GM12873 (cell line): ENCODE measurements around the gene HEPACAM.

Source experiments
- TF ChIP-seq, protein P1 (sequence below): IDR thresholded peaks from 2 replicates; pipeline ENCODE4 v1.5.1; 2012; ENCODE audit warnings: low read depth, mild to moderate bottlenecking, moderate library complexity, low read length, control low read depth; ENCODE audit not compliant: insufficient read depth; ENCODE audit errors: missing control alignments

The HEPACAM gene, protein sequence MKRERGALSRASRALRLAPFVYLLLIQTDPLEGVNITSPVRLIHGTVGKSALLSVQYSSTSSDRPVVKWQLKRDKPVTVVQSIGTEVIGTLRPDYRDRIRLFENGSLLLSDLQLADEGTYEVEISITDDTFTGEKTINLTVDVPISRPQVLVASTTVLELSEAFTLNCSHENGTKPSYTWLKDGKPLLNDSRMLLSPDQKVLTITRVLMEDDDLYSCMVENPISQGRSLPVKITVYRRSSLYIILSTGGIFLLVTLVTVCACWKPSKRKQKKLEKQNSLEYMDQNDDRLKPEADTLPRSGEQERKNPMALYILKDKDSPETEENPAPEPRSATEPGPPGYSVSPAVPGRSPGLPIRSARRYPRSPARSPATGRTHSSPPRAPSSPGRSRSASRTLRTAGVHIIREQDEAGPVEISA

DNA sequence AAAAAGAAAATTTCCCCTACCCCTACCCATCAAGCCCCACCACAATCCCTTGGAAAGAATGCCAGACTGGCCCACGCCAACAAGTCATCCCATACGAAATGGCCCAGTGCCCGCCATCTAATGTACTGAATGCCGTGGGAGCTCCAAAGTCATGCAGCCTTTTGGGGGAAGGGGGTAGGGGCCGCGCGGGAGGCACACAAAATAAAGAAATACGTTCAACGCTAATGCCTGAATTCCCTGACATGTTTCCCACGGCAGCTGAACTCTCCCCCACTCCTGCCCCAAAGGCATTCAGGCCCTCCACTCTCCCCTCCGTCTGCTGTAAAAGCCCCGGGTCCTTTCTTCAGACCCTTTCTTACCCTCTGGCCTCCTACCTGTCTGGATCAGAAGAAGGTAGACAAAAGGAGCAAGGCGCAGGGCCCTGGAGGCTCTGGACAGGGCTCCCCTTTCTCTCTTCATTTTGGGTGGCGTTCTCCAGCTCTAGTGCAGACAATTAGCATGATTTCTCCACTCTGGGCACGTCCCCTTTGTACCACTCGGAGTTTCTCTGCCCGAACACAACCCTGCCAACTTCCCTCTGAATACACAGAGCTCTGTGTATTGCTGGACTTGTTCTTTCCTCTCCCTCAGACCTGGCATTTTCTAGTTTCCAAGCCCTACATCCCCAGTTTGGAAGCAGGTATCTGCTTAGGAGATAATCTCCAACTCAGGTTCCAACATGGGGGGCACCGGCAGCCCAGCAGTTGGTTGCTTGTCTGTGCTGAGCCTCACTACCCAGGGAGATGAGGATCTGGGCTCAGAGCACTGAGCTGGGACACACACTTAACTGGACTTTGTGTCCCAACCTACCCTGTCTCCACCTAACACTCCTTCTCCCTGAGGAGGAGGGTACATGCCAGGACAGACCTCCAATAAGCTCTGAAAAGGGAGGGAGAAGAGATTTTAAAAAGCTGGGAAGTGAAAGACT lies at the start of gene HEPACAM:
Gene HEPACAM, minus strand, starts transcription at position 500 of the 967 bp plus-strand sequence. Its CDS starts 41 bp downstream, at position 459.
- TF ChIP-seq, protein P1, sequence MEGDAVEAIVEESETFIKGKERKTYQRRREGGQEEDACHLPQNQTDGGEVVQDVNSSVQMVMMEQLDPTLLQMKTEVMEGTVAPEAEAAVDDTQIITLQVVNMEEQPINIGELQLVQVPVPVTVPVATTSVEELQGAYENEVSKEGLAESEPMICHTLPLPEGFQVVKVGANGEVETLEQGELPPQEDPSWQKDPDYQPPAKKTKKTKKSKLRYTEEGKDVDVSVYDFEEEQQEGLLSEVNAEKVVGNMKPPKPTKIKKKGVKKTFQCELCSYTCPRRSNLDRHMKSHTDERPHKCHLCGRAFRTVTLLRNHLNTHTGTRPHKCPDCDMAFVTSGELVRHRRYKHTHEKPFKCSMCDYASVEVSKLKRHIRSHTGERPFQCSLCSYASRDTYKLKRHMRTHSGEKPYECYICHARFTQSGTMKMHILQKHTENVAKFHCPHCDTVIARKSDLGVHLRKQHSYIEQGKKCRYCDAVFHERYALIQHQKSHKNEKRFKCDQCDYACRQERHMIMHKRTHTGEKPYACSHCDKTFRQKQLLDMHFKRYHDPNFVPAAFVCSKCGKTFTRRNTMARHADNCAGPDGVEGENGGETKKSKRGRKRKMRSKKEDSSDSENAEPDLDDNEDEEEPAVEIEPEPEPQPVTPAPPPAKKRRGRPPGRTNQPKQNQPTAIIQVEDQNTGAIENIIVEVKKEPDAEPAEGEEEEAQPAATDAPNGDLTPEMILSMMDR = no peak

DNA sequence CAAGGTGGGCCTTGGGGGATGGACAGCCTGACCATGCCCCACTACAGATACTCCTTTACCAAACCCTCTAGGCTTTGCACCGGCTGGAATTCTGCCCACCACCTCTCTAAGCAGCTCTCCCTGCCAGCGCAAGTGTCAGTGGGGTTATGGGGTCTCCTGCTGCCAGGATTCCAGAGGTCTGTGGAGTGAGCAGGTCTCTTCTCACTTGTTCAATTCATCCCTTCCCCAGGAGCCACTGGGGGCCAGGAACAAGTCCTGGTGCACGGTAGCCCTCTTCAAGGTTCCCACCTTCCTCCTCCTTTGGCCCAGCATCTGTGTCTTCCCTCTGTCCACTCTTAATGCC lies 48.6 kb upstream of the HEPACAM start:
- TF ChIP-seq, protein P1 = no peak

DNA sequence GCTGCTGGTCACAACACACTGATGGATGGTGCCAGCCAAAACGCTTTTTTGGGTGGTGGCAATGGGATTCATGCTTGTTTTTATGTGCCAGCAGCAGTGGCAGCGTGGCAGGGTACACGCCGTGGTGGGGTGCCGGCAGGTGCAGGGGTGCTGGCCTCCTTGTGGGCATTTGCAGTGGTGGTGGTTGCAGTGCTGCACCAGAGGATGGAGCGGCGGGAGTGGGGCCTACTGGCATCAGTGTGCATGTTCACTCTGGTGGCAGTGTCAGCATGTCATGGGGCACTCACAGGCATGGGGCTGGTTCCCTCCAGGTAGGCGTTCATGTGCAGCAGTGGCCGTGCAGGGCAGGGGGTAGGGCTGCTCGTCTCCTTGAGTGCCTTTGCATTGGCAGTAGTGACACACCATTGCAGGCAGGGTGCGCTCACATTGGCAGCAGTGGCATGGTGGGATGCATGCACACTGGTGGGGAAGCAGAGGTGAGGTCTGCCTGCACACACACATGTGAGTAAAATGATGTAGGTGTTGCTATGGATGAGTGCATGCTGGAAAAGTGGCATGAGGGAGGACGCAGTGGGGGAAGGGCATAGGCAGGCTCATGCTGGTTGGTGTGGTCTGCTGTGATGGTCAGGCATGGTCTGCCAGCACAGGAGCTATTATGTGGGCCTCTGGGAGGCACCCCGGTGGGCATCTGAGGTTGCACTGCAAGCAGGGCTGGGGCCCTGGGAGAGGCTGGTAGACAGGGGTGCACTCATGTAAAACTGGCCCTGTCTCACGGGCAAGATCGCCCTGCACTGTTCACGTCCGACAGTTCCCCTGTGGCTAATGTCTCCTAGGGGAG lies 48.0 kb upstream of the HEPACAM start:
- TF ChIP-seq, protein P1 = no peak

DNA sequence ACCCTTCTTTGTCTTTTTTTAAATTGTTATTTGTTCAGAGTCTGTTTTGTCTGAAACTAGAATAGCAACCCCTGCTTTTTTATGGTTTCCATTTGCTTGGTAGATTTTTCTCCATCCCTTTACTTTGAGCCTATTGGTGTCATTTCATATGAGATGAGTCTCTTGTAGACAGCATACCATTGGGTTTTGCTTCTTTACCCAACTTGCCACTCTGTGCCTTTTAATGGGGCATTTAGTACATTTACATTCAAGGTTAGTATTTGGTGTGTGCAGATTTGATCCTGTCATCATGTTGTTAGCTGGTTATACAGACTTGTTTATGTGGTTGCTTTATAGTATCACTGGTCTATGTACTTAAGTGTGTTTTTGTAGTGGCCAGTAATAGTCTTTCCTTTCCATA lies 46.2 kb upstream of the HEPACAM start:
- TF ChIP-seq, protein P1 = no peak

DNA sequence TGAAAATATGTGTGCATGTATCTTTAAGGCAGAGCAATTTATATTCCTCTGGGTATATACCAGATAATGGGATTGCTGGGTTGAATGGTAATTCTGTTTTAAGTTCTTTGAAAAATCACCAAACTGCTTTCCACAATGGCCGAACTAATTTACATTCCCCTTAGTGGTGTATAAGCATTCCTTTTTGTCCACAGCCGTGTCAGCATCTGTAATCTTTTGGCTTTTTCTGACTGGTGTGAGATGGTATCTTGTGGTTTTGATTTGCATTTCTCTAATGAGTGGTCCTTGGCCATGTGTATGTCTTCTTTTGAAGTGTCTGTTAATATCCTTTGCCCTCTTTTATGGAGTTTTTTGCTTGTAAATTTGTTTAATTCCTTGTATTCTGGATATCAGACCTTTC lies 42.5 kb upstream of the HEPACAM start:
- TF ChIP-seq, protein P1 = no peak

DNA sequence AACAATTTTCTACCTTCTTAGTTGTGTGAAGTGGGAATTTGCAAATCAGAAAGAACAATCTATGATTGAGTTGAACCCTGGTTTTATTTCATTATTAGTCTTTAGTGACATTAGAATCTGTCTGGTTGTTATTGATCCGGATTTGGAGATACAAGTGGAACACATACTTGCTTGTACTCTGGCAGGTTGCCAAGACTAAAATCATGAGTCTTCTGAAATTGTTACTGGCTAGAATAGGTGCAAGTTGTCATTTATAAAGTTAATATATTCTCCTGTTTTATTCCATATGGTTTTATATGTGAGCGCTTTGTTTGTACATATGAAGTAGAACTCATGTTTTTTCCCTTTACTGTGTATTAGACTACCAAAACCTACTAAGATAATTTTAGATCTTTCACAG lies 41.2 kb upstream of the HEPACAM start:
- TF ChIP-seq, protein P1 = no peak
